Mammary microvascular endothelial cell (primary cell): Measurements from ENCODE around the gene CDC42EP2. TPM values are rescaled to one million over a fixed set of nuclear protein-coding genes. Genes with fewer than 3 reads are reported as not detected.

ENCODE experiments used
- total RNA-seq: library from RNA; depleted of rRNA; stranded (reverse); fragments of >200 nt; gene quantifications from 2 replicates; pipeline ENCODE4 v1.2.3, GENCODE V29; 2015

Gene CDC42EP2
- 38.5 and 40.8 TPM in 2 replicates for total RNA-seq

DNA sequence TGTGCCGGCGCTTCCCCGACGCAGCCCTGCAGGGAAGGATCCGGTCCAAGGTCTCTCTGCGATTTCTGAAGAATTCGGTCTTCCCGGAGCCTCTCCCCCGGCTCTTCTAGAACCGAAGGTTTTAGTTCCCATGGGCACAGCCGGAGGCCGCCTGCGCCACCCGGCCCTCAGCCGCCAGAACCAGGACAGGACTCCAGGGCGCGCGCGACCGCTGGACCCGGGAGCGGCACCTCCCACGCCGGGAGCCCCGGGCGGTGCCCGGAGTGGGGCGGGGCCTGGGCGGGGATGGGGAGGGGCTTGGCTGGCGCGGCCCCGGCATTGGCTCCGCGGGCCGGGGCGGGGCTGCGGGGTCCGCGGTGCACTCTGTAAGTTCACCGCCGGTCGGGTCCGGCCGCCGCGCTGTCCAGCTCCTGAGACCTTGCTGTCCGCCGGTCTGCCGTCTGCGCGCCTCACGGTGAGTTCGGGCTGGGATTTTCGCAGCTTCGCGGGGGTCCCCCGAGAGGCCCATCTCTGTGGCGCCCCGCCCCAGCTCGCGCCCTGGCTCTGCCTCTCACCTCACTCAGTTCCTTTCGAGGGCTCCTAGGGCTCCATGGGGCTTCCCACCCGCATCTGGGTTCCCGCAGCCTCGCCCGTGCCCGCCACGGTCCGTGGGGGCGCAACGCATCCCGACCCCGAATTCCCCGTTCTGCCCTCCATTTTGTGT, at the start of gene CDC42EP2:
Gene CDC42EP2 (plus strand): TSS at position 366 of the 703 bp plus-strand sequence. CDS start 6,033 bp downstream, outside the sequence.

DNA sequence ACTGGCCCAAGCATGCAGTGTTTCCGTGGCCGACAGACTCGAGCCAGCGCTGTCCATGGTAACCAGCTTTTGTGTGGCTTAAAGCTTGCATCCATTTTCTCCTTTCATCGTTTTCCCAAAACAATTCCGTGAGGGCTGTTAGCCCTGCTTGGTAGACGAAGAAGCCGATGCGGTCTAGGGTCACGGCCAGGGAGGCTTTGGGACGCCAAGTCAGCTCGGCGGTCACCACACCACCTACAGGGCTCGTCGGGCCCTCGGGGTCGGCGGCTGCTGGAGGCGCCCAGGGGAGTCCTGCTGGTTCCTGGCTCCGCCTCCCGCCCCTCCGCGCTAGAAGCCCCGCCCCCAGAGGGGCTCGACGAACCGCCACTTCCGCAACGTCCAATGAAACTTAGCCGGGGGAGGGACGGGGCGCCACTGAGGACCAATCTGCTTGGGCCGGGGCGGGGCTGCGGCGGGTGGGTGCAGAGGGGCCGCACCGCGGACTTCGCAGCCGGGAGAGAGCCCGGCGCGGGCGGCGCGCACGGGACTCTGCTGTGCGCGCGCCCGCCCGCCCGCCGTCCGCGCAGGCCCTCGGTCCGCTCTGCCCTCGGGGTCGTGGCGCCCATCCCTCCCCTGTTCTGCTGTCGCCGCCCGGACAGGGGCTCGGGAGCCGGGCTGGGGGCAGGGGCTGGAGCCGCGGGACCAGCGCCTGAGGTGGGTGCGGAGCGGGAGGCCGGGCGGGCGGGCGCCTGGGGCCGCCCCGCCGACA, 39.8 kb downstream of the CDC42EP2 start, which contains the start of gene TIGD3:
Gene TIGD3 (plus strand): TSS at position 487 of the 748 bp plus-strand sequence. CDS start 1,058 bp downstream, outside the sequence.

Other genes with a start within 250 kb of the CDC42EP2 start
- gene CDCA5, start 230.8 kb upstream of the CDC42EP2 start, total RNA-seq, result 20.7 and 21.8 TPM in 2 replicates
- 49.2 and 62.0 TPM in 2 replicates for gene ZFPL1, start 230.6 kb upstream of the CDC42EP2 start, total RNA-seq
- 259 and 334 TPM in 2 replicates for gene VPS51, start 218.7 kb upstream of the CDC42EP2 start, total RNA-seq
- 8.5 and 17.0 TPM in 2 replicates for gene TM7SF2, start 203.0 kb upstream of the CDC42EP2 start, total RNA-seq
- gene ZNHIT2, start 197.2 kb upstream of the CDC42EP2 start, total RNA-seq, result 12.4 and 15.7 TPM in 2 replicates
- 504 and 675 TPM in 2 replicates for gene FAU, start 192.7 kb upstream of the CDC42EP2 start, total RNA-seq
- gene MRPL49, start 192.5 kb upstream of the CDC42EP2 start, total RNA-seq, result 64.6 and 81.9 TPM in 2 replicates
- 14.9 and 17.2 TPM in 2 replicates for gene SYVN1, start 180.3 kb upstream of the CDC42EP2 start, total RNA-seq
- gene SPDYC, start 144.6 kb upstream of the CDC42EP2 start, total RNA-seq, result not detected in 2 replicates
- 243 and 266 TPM in 2 replicates for gene CAPN1, start 132.9 kb upstream of the CDC42EP2 start, total RNA-seq
- 11.4 and 19.0 TPM in 2 replicates for gene POLA2, start 52.9 kb upstream of the CDC42EP2 start, total RNA-seq
- gene DPF2, start 19.0 kb downstream of the CDC42EP2 start, total RNA-seq, result 37.3 and 38.1 TPM in 2 replicates
- gene TIGD3, start 39.9 kb downstream of the CDC42EP2 start, total RNA-seq, result 0.30 TPM in 1 of 2 replicates, not detected in the other
- 1.1 and 1.5 TPM in 2 replicates for gene SLC25A45, start 67.8 kb downstream of the CDC42EP2 start, total RNA-seq
- gene FRMD8, start 71.8 kb downstream of the CDC42EP2 start, total RNA-seq, result 59.5 and 60.4 TPM in 2 replicates
- gene NEAT1, start 107.9 kb downstream of the CDC42EP2 start, total RNA-seq, result 12.7 and 14.7 TPM in 2 replicates
- gene MALAT1, start 184.2 kb downstream of the CDC42EP2 start, total RNA-seq, result 683 and 797 TPM in 2 replicates
- gene SCYL1, start 210.2 kb downstream of the CDC42EP2 start, total RNA-seq, result 83.3 and 84.1 TPM in 2 replicates
- gene LTBP3, start 243.5 kb downstream of the CDC42EP2 start, total RNA-seq, result 45.1 and 58.2 TPM in 2 replicates